ENCODE data around the gene HSD17B2.

Gene HSD17B2

DNA sequence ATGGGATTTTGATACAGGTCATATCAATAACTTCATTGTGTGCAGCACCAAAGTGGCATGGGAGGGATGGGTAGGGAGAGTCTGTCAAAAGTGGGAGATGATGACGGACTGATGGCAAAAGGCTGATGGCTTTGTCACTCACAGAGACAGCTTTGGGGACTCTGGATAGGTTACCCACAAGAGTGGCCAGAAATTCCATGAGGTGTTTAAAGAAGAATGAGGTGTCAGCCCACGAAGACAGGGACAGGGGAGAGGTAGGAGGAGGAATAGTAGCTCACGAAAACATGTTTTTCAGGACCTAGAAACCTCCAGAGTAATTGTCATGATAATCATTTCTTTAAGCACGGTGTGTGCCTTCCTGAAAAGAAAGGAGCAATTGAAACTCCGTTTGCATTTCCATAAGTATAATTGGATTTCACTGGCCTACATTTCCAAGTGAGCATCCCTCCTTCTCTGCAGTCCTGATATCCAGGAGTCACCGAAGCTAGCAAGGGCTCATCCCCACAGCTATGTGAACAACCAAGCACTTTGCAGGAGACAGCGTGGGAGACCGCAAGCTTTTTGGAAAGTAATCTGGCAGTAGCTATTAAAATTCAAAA lies 60.0 kb downstream of the HSD17B2 start:
- H3K27me3 ChIP-seq (ENCODE audit: control insufficient read depth, low read length): peaks cover 4% of the 10 kb centered on the region
- no peaks in the 10 kb centered on the region for H3K9me2 ChIP-seq (replicated peaks; ENCODE audit: control insufficient read depth, low read length)
- H3F3A ChIP-seq (ENCODE audit: control insufficient read depth, insufficient read depth): no peaks in the 10 kb centered on the region
- H3K36me3 ChIP-seq (ENCODE audit: control insufficient read depth, low read length): no peaks in the 10 kb centered on the region
- H4K20me1 ChIP-seq (ENCODE audit: control insufficient read depth, insufficient read depth, low read depth, low read length): no peaks in the 10 kb centered on the region
- no peak overlapping the region for H3K4me2 ChIP-seq (ENCODE audit: low read length)
- H3K27ac ChIP-seq (ENCODE audit: low read depth, low read length): no peak overlapping the region
- H3K4me1 ChIP-seq (ENCODE audit: control insufficient read depth, low read length): no peaks in the 10 kb centered on the region
- no peak overlapping the region for H3K4me3 ChIP-seq (ENCODE audit: low read length)
- H3K79me2 ChIP-seq (ENCODE audit: control insufficient read depth, low read length): no peaks in the 10 kb centered on the region
- no peak for TF ChIP-seq EZH2phosphoT487 (IDR thresholded peaks at IDR 0.05; ENCODE audit: borderline replicate concordance, low read length)
- TF ChIP-seq, protein P1, sequence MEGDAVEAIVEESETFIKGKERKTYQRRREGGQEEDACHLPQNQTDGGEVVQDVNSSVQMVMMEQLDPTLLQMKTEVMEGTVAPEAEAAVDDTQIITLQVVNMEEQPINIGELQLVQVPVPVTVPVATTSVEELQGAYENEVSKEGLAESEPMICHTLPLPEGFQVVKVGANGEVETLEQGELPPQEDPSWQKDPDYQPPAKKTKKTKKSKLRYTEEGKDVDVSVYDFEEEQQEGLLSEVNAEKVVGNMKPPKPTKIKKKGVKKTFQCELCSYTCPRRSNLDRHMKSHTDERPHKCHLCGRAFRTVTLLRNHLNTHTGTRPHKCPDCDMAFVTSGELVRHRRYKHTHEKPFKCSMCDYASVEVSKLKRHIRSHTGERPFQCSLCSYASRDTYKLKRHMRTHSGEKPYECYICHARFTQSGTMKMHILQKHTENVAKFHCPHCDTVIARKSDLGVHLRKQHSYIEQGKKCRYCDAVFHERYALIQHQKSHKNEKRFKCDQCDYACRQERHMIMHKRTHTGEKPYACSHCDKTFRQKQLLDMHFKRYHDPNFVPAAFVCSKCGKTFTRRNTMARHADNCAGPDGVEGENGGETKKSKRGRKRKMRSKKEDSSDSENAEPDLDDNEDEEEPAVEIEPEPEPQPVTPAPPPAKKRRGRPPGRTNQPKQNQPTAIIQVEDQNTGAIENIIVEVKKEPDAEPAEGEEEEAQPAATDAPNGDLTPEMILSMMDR (IDR thresholded peaks at IDR 0.05; ENCODE audit: low read depth, low read length, poor library complexity, severe bottlenecking): no peak
- H3K9me3 ChIP-seq (ENCODE audit: control insufficient read depth, insufficient read depth, low read length): no peaks in the 10 kb centered on the region

DNA sequence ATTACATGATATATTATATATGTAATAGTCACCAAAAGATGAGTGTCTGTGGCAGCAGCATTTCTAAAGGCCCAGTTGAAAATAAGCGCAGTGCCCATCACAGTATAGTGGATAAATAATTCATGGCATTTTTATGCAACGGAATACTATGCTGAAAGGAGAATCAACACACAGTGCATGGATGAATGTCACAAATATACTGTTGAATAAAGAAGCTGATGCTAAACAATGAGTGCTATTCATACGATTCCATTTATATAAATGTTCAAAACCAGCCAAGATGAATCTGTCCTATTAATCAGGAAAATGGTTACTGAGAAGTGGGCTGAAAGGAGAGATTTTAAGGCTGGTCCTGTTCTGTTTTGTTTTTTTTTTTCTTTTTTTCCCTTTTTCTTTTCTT lies 61.6 kb downstream of the HSD17B2 start:
- H3F3A ChIP-seq (ENCODE audit: control insufficient read depth, insufficient read depth): no peaks in the 10 kb centered on the region
- no peak for TF ChIP-seq EZH2phosphoT487 (IDR thresholded peaks at IDR 0.05; ENCODE audit: borderline replicate concordance, low read length)
- TF ChIP-seq, protein P1 (IDR thresholded peaks at IDR 0.05; ENCODE audit: low read depth, low read length, poor library complexity, severe bottlenecking): no peak
- no peak overlapping the region for H3K4me2 ChIP-seq (ENCODE audit: low read length)

DNA sequence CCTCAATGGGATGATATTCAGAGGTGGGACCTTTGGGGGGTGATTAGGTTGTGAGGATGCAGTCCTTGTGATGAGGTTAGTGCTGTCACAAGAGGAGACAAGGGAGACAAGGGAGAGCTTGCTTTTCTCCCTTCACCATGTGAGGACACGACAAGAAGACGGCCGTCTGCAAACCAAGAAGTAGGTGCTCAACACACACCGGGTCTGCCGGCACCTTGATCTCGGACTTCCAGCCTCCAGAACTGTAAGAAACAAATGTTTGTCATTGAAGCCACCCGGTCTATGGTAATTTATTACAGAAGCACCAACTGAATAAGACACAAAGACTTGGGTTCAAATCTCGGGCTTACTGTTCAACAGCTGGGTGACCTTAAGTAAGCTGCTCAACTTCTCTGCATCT lies 70.1 kb downstream of the HSD17B2 start:
- H3K4me3 ChIP-seq (ENCODE audit: low read length): no peak overlapping the region
- no peaks in the 10 kb centered on the region for H4K20me1 ChIP-seq (ENCODE audit: control insufficient read depth, insufficient read depth, low read depth, low read length)
- no peaks in the 10 kb centered on the region for H3K79me2 ChIP-seq (ENCODE audit: control insufficient read depth, low read length)
- no peaks in the 10 kb centered on the region for H3K9me2 ChIP-seq (replicated peaks; ENCODE audit: control insufficient read depth, low read length)
- TF ChIP-seq, protein P1 (IDR thresholded peaks at IDR 0.05; ENCODE audit: low read depth, low read length, poor library complexity, severe bottlenecking): no peak
- no peak for TF ChIP-seq EZH2phosphoT487 (IDR thresholded peaks at IDR 0.05; ENCODE audit: borderline replicate concordance, low read length)
- no peaks in the 10 kb centered on the region for H3K36me3 ChIP-seq (ENCODE audit: control insufficient read depth, low read length)
- no peak overlapping the region for H3K27ac ChIP-seq (ENCODE audit: low read depth, low read length)
- peaks cover 21% of the 10 kb centered on the region for H3K27me3 ChIP-seq (ENCODE audit: control insufficient read depth, low read length)
- no peaks in the 10 kb centered on the region for H3K4me1 ChIP-seq (ENCODE audit: control insufficient read depth, low read length)
- H3F3A ChIP-seq (ENCODE audit: control insufficient read depth, insufficient read depth): no peaks in the 10 kb centered on the region
- no peaks in the 10 kb centered on the region for H3K9me3 ChIP-seq (ENCODE audit: control insufficient read depth, insufficient read depth, low read length)
- no peak overlapping the region for H3K4me2 ChIP-seq (ENCODE audit: low read length)

More for the DNA sequence above, 61.6 kb downstream of the HSD17B2 start:
- Histone ChIP-seq H3K4me3 (ENCODE audit: low read length) (no peak overlapping the region), H3K36me3 (ENCODE audit: control insufficient read depth, low read length) (no peaks in the 10 kb centered on the region), H3K9me2 (replicated peaks; ENCODE audit: control insufficient read depth, low read length) (no peaks in the 10 kb centered on the region), H3K27me3 (ENCODE audit: control insufficient read depth, low read length) (peaks cover 4% of the 10 kb centered on the region), H3K79me2 (ENCODE audit: control insufficient read depth, low read length) (no peaks in the 10 kb centered on the region), H3K4me1 (ENCODE audit: control insufficient read depth, low read length) (no peaks in the 10 kb centered on the region), H4K20me1 (ENCODE audit: control insufficient read depth, insufficient read depth, low read depth, low read length) (no peaks in the 10 kb centered on the region), H3K27ac (ENCODE audit: low read depth, low read length) (no peak overlapping the region), H3K9me3 (ENCODE audit: control insufficient read depth, insufficient read depth, low read length) (no peaks in the 10 kb centered on the region)
